OCI-LY7 (cell line): ENCODE measurements around the gene ROCK2. TPM values are rescaled to one million over a fixed set of nuclear protein-coding genes. Genes with fewer than 3 reads are reported as not detected.

Experiments
- BruUV-seq: library from RNA; stranded (reverse); fragments of 400-500 nt; replicated peaks from 2 replicates; lab custom pipeline; 2021; lab: Mats Ljungman, UMichigan
- CTCF ChIA-PET: fragments of 300-600 bp; sonication (Branson Sonifier 250); formaldehyde crosslinking; loops from one replicate; lab custom pipeline; 2022; ENCODE audit warnings: antibody characterized with exemption; ENCODE audit not compliant: unreplicated experiment; lab: Charles Lee
- POLR2A ChIA-PET: fragments of 300-600 bp; sonication (Branson Sonifier 250); formaldehyde crosslinking; loops from one replicate; lab custom pipeline; 2022; ENCODE audit warnings: antibody characterized with exemption; lab: Charles Lee
- DNase-seq: peaks from one replicate; pipeline ENCODE4 v3.0.0-alpha.2; 2015; ENCODE audit warnings: low spot score
- H2AFZ ChIP-seq: fragments of 200-600 bp; sonication (generic), shearing (Covaris generic); 2 replicates; pipeline ENCODE4 v1.6.1; 2014; ENCODE audit warnings: mild to moderate bottlenecking, antibody characterized with exemption, low read length, moderate library complexity
- H3K27ac ChIP-seq: fragments of 200-600 bp; sonication (generic); 2 replicates; pipeline ENCODE4 v1.5.1; 2014; ENCODE audit warnings: mixed run types, low read depth, mild to moderate bottlenecking, moderate library complexity, low read length, inconsistent platforms; ENCODE audit not compliant: poor library complexity, severe bottlenecking
- H3K36me3 ChIP-seq: fragments of 200-600 bp; sonication (generic); 2 replicates; pipeline ENCODE4 v1.6.1; 2014; ENCODE audit warnings: mild to moderate bottlenecking, antibody characterized with exemption, low read length, moderate library complexity, mixed read lengths; ENCODE audit not compliant: insufficient read depth
- H3K4me1 ChIP-seq: fragments of 200-600 bp; sonication (generic); 2 replicates; pipeline ENCODE4 v1.5.1; 2014; ENCODE audit warnings: mild to moderate bottlenecking, low read length; ENCODE audit not compliant: insufficient read depth, poor library complexity, severe bottlenecking
- H3K4me2 ChIP-seq: fragments of 200-600 bp; sonication (generic); 2 replicates; pipeline ENCODE4 v1.6.1; 2014; ENCODE audit warnings: mild to moderate bottlenecking, low read length
- H3K4me3 ChIP-seq: fragments of 200-600 bp; sonication (generic); 2 replicates; pipeline ENCODE4 v1.5.1; 2014; ENCODE audit warnings: mild to moderate bottlenecking, low read depth, low read length; ENCODE audit not compliant: poor library complexity, severe bottlenecking
- H3K79me2 ChIP-seq: fragments of 200-600 bp; sonication (generic); 2 replicates; pipeline ENCODE4 v1.6.1; 2016; ENCODE audit warnings: low read depth, mild to moderate bottlenecking, low read length, moderate library complexity, mixed read lengths; ENCODE audit not compliant: insufficient read depth
- H3K9me2 ChIP-seq: fragments of 200-600 bp; sonication (generic); 2 replicates; pipeline ENCODE4 v1.6.1; 2016; ENCODE audit warnings: mild to moderate bottlenecking, low read length, mixed read lengths; ENCODE audit not compliant: insufficient read depth
- H3K9me3 ChIP-seq: fragments of 200-600 bp; sonication (generic); 2 replicates; pipeline ENCODE4 v1.6.1; 2014; ENCODE audit warnings: mild to moderate bottlenecking, mixed run types, low read length, mixed read lengths
- H4K20me1 ChIP-seq: fragments of 200-600 bp; sonication (generic); 2 replicates; pipeline ENCODE4 v1.6.1; 2014; ENCODE audit warnings: mild to moderate bottlenecking, antibody characterized with exemption, low read length, moderate library complexity, mixed read lengths; ENCODE audit not compliant: insufficient read depth
- EZH2phosphoT487 ChIP-seq: fragments of 200-600 bp; sonication (generic); IDR thresholded peaks from 2 replicates; pipeline ENCODE4 v1.6.1; 2018; ENCODE audit warnings: low read depth, borderline replicate concordance, mild to moderate bottlenecking, mixed run types, antibody characterized with exemption, low read length, moderate library complexity, mixed read lengths
- intact Hi-C: fragments of 100-400 bp; cut with micrococcal nuclease; formaldehyde crosslinking; loops from one replicate; pipeline ENCODE4 v1.10.0; 2022; ENCODE audit not compliant: unreplicated experiment
- total RNA-seq, 2 experiments: library from RNA; depleted of rRNA in 1 of 2; stranded (reverse); fragments of >200 nt in 1 of 2; shearing (Covaris generic) in 1 of 2; gene quantifications; 2 replicates each; pipeline ENCODE4 v1.2.3, GENCODE V29; 2014 to 2022
- TF ChIP-seq, protein P1 (sequence below): fragments of 200-600 bp; sonication (generic); conservative IDR thresholded peaks from 2 replicates; pipeline ENCODE4 v1.5.1; 2014; ENCODE audit warnings: mild to moderate bottlenecking, antibody characterized with exemption, low read length, moderate library complexity, mixed read lengths

Gene ROCK2
- total RNA-seq, 2 experiments from 2014 or later: 12.4 to 21.0 TPM

DNA sequence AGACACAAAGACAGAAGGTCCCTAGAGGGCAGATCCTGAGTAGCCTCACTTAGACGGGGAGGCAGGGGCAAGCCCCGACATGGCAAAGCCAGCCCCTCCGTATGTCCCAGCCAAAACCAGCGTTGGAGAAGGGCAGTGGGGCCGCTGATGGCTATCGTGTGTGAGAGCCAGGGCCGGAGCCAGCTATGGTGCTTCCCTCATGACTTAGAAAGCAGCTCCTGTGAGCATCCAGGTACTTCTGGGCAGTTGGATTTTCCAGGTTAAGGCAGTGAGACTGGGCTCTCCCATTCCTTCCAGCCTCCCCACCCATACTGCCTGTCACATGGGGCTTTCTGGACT is 31.2 kb upstream of the ROCK2 start:
- Histone ChIP-seq H3K9me3 (no peaks in the 10 kb centered on the region), H4K20me1 (no peaks in the 10 kb centered on the region), H3K9me2 (no peaks in the 10 kb centered on the region), H2AFZ (no peak overlapping the region), H3K79me2 (no peaks in the 10 kb centered on the region), H3K4me1 (peaks cover 49% of the 10 kb centered on the region), H3K27ac (no peak overlapping the region), H3K36me3 (no peaks in the 10 kb centered on the region), H3K4me3 (no peak overlapping the region), H3K4me2 (no peak overlapping the region)
- ChIA-PET POLR2A (interaction anchor here (1.0 to 2.3 kb wide), 3 partner anchors 8 to 33 kb away, joined by 3 to 11 read pairs (median 4); no protein-coding TSS in a partner anchor), CTCF (no interaction called here)
- BruUV-seq: no TSS peak
- intact Hi-C loops: no loop called here
- TF ChIP-seq EZH2phosphoT487: no peak
- TF ChIP-seq, protein P1, sequence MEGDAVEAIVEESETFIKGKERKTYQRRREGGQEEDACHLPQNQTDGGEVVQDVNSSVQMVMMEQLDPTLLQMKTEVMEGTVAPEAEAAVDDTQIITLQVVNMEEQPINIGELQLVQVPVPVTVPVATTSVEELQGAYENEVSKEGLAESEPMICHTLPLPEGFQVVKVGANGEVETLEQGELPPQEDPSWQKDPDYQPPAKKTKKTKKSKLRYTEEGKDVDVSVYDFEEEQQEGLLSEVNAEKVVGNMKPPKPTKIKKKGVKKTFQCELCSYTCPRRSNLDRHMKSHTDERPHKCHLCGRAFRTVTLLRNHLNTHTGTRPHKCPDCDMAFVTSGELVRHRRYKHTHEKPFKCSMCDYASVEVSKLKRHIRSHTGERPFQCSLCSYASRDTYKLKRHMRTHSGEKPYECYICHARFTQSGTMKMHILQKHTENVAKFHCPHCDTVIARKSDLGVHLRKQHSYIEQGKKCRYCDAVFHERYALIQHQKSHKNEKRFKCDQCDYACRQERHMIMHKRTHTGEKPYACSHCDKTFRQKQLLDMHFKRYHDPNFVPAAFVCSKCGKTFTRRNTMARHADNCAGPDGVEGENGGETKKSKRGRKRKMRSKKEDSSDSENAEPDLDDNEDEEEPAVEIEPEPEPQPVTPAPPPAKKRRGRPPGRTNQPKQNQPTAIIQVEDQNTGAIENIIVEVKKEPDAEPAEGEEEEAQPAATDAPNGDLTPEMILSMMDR: no peak
- DNase-seq: no peak

DNA sequence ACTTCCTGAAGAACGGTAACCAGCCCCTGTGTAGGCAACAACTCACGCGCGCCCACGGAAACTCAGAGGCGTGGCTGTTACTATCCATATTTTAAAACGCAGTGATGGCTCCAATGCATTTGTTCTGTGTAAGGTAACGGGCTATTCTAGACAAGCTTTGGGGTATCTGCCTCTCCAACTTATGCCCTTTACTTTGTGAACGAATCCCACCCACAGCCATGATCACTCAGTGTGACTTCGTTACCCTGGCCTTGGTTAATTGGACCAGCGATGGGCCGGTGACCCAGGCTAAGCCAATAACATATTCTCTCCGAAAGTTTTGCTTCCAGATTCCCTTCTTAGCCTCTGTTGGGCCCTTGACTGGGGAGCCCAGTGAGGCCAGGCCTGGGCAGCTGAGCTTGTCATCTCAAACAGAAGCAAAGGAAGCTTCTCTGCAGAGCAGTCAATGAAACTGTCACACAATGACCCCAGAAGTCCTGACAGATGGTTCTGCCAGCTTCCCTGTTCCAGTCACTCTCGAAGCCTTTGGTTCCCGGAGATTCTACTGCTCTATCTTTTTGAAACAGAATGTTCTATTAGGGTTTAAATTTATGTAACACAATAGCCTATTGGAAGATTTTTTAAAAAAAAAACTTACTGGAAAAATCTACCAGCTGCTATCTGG is 30.7 kb upstream of the ROCK2 start:
- Histone ChIP-seq H3K9me3 (no peaks in the 10 kb centered on the region), H2AFZ (peak overlapping the region; percentile 88; the same call in 1 of the 2 replicates), H3K4me3 (no peak overlapping the region), H4K20me1 (no peaks in the 10 kb centered on the region), H3K27ac (no peak overlapping the region), H3K9me2 (no peaks in the 10 kb centered on the region), H3K79me2 (no peaks in the 10 kb centered on the region), H3K4me2 (peak overlapping the region; percentile 57; the same call in 1 of the 2 replicates), H3K36me3 (no peaks in the 10 kb centered on the region), H3K4me1 (peaks cover 49% of the 10 kb centered on the region)
- TF ChIP-seq EZH2phosphoT487: no peak
- TF ChIP-seq, protein P1: no peak
- intact Hi-C loops: no loop called here
- ChIA-PET CTCF (interaction anchor here (0.7 kb wide), 1 partner anchor 118 kb away, joined by 3 read pairs; no protein-coding TSS in a partner anchor), POLR2A (interaction anchor here (0.7 to 1.4 kb wide), 5 partner anchors 9 to 70 kb away, joined by 3 to 5 read pairs (median 3); no protein-coding TSS in a partner anchor)
- no peak for DNase-seq
- BruUV-seq: no TSS peak

DNA sequence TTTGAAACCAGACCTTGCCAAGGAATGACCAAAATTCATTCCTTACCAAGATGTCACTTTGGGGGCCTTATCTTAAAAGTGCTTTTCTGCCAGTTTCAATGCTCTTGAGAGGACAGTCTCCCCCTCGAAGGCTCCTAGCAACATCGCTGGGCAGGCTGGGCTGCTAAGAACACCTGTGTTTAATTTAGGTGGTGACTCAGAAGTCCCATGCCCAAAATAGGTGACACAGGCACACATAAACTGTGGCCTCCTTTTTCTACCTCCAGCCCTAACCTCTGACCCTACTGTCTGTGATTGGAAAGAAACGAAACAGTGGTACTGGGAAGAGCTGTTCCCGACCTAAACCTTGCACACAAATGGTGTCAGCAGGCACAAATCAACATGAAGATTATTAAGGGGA is 28.7 kb upstream of the ROCK2 start:
- Histone ChIP-seq H3K79me2 (no peaks in the 10 kb centered on the region), H4K20me1 (no peaks in the 10 kb centered on the region), H3K9me3 (no peaks in the 10 kb centered on the region), H3K27ac (no peak overlapping the region), H3K4me2 (peak overlapping the region; percentile 17; the same call in 1 of the 2 replicates), H3K4me1 (peaks cover 28% of the 10 kb centered on the region), H2AFZ (peak overlapping the region; percentile 10; the same call in 1 of the 2 replicates), H3K36me3 (no peaks in the 10 kb centered on the region), H3K9me2 (no peaks in the 10 kb centered on the region), H3K4me3 (no peak overlapping the region)
- BruUV-seq: no TSS peak
- intact Hi-C loops: no loop called here
- TF ChIP-seq, protein P1: no peak
- TF ChIP-seq EZH2phosphoT487: no peak
- DNase-seq: peak; percentile 25
- POLR2A ChIA-PET: interaction anchor here (0.9 kb wide), 1 partner anchor 50 kb away, joined by 4 read pairs; no protein-coding TSS in a partner anchor
- CTCF ChIA-PET: no interaction called here
